Stimulated activated CD8-positive, alpha-beta memory T cell treated with anti-CD3 and anti-CD28 coated beads, Interleukin-7, amount 100 ng/mL, for 24 hours (primary cell): ENCODE results near the gene LCP1.
"Not testable (repeated sequence)": the region's sequence is repeated elsewhere in the genome, so short reads cannot be mapped to it uniquely, and the experiment has no call there.

Source experiments
- DNase-seq: peaks from one replicate; pipeline ENCODE4 v3.0.0-alpha.2; 2020; ENCODE audit warnings: low read depth

LCP1 gene, protein sequence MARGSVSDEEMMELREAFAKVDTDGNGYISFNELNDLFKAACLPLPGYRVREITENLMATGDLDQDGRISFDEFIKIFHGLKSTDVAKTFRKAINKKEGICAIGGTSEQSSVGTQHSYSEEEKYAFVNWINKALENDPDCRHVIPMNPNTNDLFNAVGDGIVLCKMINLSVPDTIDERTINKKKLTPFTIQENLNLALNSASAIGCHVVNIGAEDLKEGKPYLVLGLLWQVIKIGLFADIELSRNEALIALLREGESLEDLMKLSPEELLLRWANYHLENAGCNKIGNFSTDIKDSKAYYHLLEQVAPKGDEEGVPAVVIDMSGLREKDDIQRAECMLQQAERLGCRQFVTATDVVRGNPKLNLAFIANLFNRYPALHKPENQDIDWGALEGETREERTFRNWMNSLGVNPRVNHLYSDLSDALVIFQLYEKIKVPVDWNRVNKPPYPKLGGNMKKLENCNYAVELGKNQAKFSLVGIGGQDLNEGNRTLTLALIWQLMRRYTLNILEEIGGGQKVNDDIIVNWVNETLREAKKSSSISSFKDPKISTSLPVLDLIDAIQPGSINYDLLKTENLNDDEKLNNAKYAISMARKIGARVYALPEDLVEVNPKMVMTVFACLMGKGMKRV

GRCh38 chr13:46181840-46182490 is at the start of gene LCP1:
LCP1 (minus strand) TSS chr13:46182177; CDS start chr13:46159662, 22,515 bp downstream.
- DNase-seq, result no peak

DNA sequence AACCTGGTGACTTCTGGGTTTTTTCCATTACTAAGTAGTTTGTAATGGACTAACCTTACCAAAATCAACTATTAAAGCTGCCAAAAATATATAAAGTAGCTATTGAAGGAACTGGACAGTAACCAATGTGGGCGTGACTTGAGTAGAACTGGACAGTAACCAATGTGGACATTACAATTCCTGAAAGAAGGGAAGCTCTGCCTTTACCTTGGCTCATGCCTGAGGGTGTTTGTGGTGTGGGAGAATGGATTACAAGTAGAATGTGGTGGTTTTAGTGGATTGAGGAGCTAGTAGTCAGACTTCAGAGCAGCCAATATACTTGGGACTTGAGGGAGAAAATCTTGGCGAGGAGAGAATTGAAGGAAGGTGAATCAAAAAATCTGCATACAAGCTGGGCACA is 47.3 kb upstream of the LCP1 start:
- no peak for DNase-seq

- DNase-seq, result not testable (repeated sequence)
Measured at GRCh38 chr13:46220234-46220633, 38.3 kb upstream of the LCP1 start.

DNA sequence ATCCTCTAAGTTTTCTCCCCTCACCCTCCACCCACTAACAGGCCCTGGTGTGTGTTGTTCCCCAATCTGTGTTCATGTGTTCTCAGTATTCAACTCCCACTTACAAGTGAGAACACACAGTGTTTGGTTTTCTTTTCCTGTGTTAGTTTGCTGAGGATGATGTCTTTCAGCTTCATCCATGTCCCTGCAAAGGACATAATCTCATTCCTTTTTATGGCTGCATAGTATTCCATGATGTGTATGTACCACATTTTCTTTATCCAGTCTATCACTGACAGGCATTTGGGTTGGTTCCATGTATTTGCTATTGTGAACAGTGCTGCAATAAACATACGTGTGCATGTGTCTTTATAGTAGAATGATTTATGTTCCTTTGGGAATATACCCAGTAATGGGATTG is 32.8 kb upstream of the LCP1 start:
- not testable (repeated sequence) for DNase-seq

DNA sequence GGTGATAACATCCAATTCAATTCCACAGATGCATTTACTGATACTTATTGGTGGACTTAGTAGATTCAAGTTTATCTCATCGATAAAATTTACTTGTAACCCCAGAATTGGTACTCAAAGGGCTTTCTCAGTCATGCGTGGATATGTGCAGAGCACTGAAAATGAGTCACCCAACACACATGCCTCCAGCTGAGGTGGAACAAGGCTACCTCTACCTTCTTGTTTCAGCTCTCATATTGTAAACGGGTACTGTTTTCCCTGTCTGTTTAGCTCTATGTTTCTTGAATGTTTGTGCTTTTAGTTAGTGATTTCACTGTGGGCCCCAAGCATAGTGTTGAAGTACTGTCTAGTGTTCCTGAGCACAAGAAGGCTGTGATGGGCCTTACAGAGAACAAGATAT is 31.3 kb upstream of the LCP1 start:
- no peak for DNase-seq

DNA sequence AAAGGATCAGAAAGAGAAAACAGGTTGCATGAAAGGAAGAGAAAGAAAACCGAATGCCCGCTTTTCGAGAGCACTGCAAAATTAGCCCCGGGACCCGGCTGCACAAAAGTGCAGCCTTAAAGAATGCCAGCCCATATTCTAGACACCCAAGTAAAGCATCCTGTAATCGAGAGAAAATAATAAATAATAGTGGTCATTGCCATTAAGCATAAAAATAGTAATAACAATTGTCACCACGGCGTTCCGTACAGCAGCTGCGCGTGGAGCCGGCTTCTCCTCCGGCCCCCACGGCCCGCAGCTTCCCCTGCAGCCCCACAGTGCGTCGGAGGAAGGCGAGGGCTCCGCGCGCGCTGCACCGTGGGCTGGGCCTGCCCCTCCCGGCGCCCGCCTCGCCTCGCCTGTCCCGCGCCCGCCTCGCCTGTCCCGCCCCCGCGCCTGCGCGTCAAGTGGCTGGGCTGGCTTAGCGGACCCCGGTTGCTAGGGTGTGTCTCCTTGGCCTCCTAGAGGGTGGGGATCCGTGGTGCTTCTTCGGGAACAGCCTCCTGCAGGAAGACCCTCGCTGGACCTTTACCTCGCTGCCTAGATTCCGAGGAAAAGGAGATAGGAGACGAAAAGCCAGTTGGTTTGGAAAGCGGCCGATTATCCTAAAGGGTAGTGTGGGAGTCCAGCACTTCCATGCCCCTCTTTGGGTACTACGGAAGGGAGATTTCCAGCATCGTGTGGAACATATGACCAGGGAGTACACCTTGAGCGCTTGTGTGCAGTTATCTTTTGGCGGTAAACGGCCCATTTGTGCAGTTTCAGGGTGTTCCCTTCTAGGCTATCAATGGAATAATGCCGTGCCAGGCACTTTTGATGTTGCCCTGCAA is 29.7 kb upstream of the LCP1 start, which contains the start of gene LRRC63:
Gene LRRC63 (plus strand): TSS at position 446 of the 869 bp plus-strand sequence. CDS start 1,107 bp downstream, outside the sequence.
- DNase-seq, result peak; percentile 66

DNA sequence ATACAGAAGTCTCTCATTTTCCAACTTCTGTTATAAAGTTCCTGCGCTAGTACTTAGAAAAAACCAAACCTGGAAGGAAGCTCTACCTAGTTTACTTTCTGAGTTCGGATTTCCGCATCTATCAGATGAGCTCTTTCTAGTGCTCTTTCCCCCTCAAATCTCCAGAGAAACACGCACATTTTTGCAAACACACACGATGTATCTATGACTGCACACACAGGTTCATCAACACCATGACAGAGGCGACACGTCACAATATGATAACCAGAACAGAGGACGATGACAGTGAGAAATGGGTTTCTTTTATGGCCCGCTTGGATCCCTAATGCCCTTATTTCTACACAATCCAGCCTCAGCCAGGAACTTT is 29.1 kb upstream of the LCP1 start:
- no peak for DNase-seq

DNA sequence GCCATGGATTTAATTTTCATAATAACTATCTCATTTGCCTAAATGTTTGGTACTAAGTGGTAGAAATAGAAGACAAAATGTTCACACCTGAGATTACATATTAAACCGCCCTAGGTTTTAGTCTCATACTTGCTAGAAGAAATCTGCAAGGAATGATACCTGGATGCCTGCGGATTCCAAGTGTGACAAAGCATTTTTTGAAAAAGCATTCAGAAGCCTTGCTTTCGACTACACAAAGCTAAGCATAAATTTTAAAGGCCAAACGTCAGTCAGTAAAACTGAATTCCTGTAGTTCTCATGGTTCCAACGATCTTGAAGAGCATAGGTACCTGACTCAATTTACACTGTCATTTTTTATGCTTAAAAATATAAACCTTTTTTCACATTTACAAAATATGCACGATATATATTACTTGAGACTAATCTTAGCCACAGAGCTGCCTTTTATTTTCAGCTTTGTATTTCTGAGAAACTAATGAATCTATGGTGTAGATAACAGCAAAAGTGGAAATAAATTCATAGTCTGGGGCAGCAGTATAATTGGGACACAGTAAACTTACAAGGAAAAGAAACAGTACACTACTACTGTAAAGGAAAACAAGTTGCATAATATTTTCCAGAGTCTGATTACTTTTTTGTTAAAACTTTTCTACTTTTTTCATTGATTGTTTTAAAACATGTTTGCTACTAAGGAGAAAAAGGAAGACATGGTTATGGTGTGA is 28.5 kb upstream of the LCP1 start:
- DNase-seq, result no peak

GRCh38 chr13:46207828-46208227 is 25.9 kb upstream of the LCP1 start:
- DNase-seq, result no peak

DNA sequence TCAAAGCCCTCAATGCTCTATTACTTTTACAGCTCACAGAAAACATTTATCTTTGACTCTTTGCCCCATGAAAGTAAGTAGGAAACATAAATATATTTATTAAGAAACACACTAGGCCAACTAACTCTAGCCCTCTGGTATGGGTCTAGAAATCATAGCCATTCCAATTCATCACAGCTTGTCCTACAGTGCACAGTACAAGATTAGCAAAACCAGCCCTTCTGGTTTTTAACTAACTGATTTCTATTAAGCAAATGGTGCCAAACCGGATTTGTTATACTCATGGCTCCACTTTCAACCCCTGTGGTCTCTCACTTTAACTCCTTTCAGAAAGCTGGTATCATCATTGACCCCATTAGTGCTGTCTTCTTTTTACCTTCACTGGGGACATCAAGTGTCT is 24.2 kb upstream of the LCP1 start:
- DNase-seq, result no peak

DNA sequence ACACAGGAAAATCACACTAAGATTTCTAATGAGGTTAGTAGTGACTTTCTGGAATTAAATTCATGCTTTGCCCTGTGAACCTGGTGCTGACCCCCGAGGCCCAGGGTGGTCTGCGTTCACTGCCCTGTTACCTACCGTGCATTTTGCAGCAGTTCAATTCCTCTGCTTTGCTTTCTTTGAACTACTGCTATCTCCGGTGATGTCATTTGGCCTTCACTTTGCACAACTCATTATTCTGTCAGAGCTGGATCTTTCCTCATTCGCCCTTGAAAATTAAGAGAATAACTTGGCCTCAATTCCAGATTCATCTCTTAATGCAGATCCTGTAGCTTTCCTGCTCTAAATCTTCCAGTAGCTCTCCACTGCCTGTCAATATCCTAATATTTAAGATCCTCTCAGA is 21.0 kb upstream of the LCP1 start:
- no peak for DNase-seq

DNA sequence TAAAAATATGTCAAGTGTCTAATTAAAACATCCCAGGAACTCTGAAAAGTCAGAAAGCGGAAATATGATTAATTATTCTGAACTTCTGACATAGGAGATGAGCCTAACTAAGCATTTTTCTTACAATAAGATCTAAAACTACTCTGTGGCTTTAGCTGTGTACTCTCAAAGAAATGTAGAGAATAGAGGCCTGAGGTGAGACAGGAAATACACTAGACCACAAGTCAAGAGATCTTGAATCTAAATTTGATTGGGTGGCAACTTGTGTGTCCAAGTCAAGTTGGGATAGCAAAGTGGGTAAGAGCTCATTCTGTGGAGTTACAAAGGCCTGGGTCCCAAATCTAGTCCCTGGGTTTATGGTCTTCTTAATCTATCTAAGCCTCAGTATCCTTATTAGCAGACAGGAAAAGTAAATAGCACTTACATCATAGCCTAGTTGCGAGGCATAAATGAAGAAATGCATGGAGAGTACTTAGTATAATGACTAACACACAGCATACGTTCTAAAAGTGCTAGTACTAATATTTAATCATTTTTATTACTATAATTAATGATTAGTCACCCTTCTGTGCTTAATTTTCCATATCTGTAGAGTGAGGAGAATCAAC is 20.3 kb upstream of the LCP1 start:
- no peak for DNase-seq

GRCh38 chr13:46198696-46199193 is 16.8 kb upstream of the LCP1 start:
- DNase-seq, result no peak

- no peak for DNase-seq
Measured at GRCh38 chr13:46197299-46198048, 15.5 kb upstream of the LCP1 start.

DNA sequence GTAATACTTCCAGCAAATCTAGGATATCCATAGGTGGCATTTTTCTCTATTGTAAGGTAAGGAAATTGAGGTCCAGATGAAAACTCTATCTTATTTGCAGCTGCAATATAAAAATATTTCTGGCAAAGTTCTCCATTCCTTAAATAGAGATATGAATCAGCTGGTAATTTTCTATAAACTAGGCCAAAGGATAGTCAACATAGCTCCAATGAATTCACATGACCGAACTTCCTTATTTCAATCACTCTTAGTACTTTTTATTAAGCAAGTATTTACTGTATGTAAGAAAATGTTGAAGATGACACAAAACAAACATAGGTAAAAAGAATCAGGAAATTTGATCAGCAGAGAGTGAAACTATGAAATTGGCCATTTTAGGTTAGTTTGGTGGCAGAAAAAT is 13.0 kb upstream of the LCP1 start:
- DNase-seq, result no peak

- DNase-seq, result no peak
Measured at GRCh38 chr13:46192412-46192811, 10.4 kb upstream of the LCP1 start.

DNA sequence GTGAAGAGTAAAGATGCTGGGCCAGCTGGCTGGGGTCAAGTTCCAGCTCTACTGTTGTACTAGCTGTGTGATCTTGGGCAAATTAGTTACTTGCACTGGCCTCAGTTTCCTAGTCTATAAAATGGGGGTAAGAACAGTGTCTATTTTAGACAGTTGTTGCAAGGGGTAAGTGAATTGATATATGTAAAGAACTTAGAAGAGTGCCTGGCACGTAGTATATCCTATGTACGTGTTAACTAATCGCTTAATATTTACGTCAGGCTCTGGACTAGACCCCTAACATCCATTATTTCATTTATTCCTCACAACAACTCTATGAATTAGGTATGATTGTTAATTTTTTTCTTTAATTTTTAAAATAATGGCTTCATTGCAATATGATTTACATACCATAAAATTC is 3.7 kb upstream of the LCP1 start:
- no peak for DNase-seq

DNA sequence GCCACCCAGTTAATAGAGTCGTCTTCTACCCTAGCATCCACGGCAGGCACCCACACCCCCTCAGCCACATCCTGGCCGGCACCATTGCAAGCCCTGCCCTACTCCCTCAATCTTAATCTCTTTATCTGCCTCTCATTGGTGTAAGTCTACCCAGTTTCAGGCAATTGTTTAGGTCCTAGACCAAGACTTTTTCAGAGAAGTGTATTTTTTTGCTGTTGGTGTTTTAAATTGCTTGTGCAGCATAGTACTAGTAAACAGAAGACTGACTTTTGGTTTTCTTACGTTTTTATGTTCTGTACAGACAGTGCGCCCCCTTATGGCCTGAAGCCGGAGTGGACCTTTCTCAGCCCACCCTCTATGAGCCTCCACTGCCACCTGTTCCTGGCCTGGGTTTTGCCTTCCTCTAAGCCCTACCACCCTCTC is 2.3 kb upstream of the LCP1 start:
- DNase-seq, result peak; percentile 59

GRCh38 chr13:46183018-46183946 is 1.3 kb upstream of the LCP1 start:
- DNase-seq, result no peak
